Measurements from ENCODE around the gene ADGRD2. TPM values are rescaled to one million over a fixed set of nuclear protein-coding genes. Genes with fewer than 3 reads are reported as not detected.

ADGRD2 gene
- total RNA-seq, 4 donors from 2014 or later, result not detected

DNA sequence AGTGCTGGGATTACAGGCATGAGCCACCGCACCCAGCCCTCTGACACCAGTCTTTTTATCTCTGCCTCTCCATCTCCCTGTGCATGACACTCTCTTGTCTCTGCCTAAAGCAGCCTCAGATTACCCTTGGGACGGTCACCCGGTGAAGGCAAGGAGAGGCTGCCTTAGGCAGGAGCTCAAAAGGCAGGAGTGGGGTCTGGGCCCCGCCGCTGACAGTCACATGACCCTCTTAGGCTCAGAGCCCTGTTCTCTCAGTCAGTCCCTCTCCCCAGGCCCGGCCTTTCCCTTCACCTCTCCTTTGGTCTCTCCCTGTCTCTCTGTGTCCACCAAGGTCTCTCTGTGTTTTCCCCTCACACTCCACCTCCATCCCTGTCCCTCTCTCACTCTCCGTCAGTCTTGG, 22.5 kb downstream of the ADGRD2 start:
- DNase-seq (ENCODE audit: low spot score) (no peak), ATAC-seq (ENCODE audit: low FRiP score) (no peak)
- TF ChIP-seq, protein P1, sequence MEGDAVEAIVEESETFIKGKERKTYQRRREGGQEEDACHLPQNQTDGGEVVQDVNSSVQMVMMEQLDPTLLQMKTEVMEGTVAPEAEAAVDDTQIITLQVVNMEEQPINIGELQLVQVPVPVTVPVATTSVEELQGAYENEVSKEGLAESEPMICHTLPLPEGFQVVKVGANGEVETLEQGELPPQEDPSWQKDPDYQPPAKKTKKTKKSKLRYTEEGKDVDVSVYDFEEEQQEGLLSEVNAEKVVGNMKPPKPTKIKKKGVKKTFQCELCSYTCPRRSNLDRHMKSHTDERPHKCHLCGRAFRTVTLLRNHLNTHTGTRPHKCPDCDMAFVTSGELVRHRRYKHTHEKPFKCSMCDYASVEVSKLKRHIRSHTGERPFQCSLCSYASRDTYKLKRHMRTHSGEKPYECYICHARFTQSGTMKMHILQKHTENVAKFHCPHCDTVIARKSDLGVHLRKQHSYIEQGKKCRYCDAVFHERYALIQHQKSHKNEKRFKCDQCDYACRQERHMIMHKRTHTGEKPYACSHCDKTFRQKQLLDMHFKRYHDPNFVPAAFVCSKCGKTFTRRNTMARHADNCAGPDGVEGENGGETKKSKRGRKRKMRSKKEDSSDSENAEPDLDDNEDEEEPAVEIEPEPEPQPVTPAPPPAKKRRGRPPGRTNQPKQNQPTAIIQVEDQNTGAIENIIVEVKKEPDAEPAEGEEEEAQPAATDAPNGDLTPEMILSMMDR (IDR thresholded peaks at IDR 0.05), result no peak

DNA sequence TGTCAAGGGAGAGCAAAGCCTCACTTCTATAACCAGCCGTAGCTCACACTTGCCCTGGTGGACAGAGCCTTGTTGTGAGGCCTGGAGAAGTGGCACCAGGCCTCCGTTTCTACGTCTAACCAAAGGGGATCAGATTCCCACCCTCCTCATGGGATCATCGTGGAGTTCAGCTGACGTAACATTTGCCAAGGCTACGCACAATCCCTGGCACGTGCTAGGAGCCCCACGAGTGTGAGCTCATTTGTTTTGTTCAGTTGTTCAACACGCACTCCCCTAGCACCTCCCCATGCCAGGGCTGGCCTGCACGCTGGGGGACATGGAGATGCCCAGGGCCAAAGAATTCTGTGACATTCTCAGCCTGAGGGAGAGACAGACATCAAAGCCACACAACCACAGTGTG, 23.1 kb downstream of the ADGRD2 start:
- TF ChIP-seq, protein P1 (IDR thresholded peaks at IDR 0.05), result no peak
- DNase-seq (ENCODE audit: low spot score), result no peak
- ATAC-seq (ENCODE audit: low FRiP score), result no peak

GRCh38 chr9:124474151-124474550, 23.9 kb downstream of the ADGRD2 start:
- DNase-seq (ENCODE audit: low spot score) (no peak), ATAC-seq (ENCODE audit: low FRiP score) (no peak)
- TF ChIP-seq, protein P1 (IDR thresholded peaks at IDR 0.05), result no peak

GRCh38 chr9:124475158-124475867, 25.1 kb downstream of the ADGRD2 start:
- TF ChIP-seq, protein P1 (IDR thresholded peaks at IDR 0.05), result no peak
- ATAC-seq (ENCODE audit: low FRiP score), result no peak
- no peak for DNase-seq (ENCODE audit: low spot score)

- DNase-seq (ENCODE audit: low spot score), result no peak
- ATAC-seq (ENCODE audit: low FRiP score), result no peak
- TF ChIP-seq, protein P1 (IDR thresholded peaks at IDR 0.05), result no peak
Measured at GRCh38 chr9:124475868-124476690, 25.8 kb downstream of the ADGRD2 start.

DNA sequence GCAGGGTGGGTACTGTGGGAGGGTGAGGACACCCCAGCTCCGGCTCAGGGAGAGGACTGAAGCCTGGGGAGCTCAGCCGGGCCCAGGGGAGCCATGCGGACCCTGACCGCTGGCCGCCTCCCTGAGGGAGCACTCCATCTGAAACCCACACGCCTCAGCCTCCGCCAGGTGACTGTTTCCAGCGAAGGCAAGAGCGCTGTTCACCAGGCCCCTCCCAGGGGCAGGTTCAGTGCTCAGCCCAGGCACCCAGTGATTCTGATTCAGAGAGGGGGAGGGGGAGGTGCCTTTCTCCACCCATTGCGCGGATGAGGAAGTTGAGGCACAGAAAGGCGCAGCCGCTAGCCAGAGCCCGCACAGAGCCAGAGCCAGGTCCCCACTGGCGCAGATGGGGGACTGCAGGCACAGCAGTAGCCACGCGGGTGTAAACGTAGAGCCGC, 27.0 kb downstream of the ADGRD2 start:
- no peak for DNase-seq (ENCODE audit: low spot score)
- TF ChIP-seq, protein P1 (IDR thresholded peaks at IDR 0.05), result no peak

More for the DNA sequence above, 27.0 kb downstream of the ADGRD2 start:
- no peak for ATAC-seq (ENCODE audit: low FRiP score)

All from omental fat pad (tissue), 4 donors.